ENCODE data around the gene LRP2BP.

GRCh38 chr4:185379326-185380295 is 16.1 kb downstream of the LRP2BP start:
- TF ChIP-seq CTCF (conservative IDR thresholded peaks at IDR 0.05; ENCODE audit: low read depth in 2 of 2) = no peak
- TF ChIP-seq POLR2AphosphoS5 (IDR thresholded peaks at IDR 0.05; ENCODE audit: low read depth) = no peak
